HepG2 (cell line): ENCODE results near the gene NGRN.
"Not testable (repeated sequence)": the region's sequence is repeated elsewhere in the genome, so short reads cannot be mapped to it uniquely, and the experiment has no call there.

Experiments used
- ELF1 ChIP-seq: sonication (generic); formaldehyde crosslinking; IDR thresholded peaks from 2 replicates; pipeline ENCODE4 v1.4.0; 2020; ENCODE audit warnings: missing genetic modification reagents
- KDM6A ChIP-seq: IDR thresholded peaks from 2 replicates; pipeline ENCODE4 v1.6.1; 2016; ENCODE audit warnings: low read depth
- NFYB ChIP-seq: sonication (generic); formaldehyde crosslinking; IDR thresholded peaks from 2 replicates; pipeline ENCODE4 v1.4.0; 2020; ENCODE audit warnings: missing genetic modification reagents
- RARG ChIP-seq: sonication (generic); formaldehyde crosslinking; IDR thresholded peaks from 2 replicates; pipeline ENCODE4 v1.4.0; 2020; ENCODE audit warnings: low read depth, mild to moderate bottlenecking, missing genetic modification reagents
- ZKSCAN1 ChIP-seq: fragments of 150-350 bp; IDR thresholded peaks from 2 replicates; pipeline ENCODE4 v1.6.1; 2014; ENCODE audit warnings: low read length
- ZNF142 ChIP-seq: sonication (generic); formaldehyde crosslinking; IDR thresholded peaks from 2 replicates; pipeline ENCODE4 v1.4.0; 2020; ENCODE audit warnings: missing genetic modification reagents
- ZNF773 ChIP-seq: sonication (generic); formaldehyde crosslinking; IDR thresholded peaks from 2 replicates; pipeline ENCODE4 v1.4.0; 2020; ENCODE audit warnings: missing genetic modification reagents, borderline replicate concordance
- ZSCAN20 ChIP-seq: sonication (generic); formaldehyde crosslinking; IDR thresholded peaks from 2 replicates; pipeline ENCODE4 v1.4.0; 2020; ENCODE audit warnings: missing genetic modification reagents, mild to moderate bottlenecking, borderline replicate concordance

GRCh38 chr15:90293040-90293810 lies 27.8 kb downstream of the NGRN start:
- 0 out of 2 replicates have a peak, but pooled peaks have one; percentile 33 for TF ChIP-seq ELF1 (CRISPR knock-in tag)
- TF ChIP-seq ZSCAN20; KDM6A (CRISPR knock-in tag); RARG; ZKSCAN1; ZNF142 (CRISPR knock-in tag); ZNF773: not testable (repeated sequence)
- TF ChIP-seq NFYB (CRISPR knock-in tag) = peak; percentile 58
